K562 (cell line): ENCODE data around the gene ZNF490. TPM values are rescaled to one million over a fixed set of nuclear protein-coding genes. Genes with fewer than 3 reads are reported as not detected.

Source experiments
- CBFA2T3 ChIP-seq: fragments of 450-650 bp; IDR thresholded peaks from 2 replicates; pipeline ENCODE4 v1.6.1; 2017
- FOS ChIP-seq: IDR thresholded peaks from 3 replicates; pipeline ENCODE4 v1.6.1; 2011; ENCODE audit not compliant: insufficient read length; ENCODE audit errors: extremely low read depth
- FOXO4 ChIP-seq: fragments of 450-650 bp; formaldehyde crosslinking; IDR thresholded peaks from 2 replicates; pipeline ENCODE4 v1.4.0; 2020; ENCODE audit warnings: mild to moderate bottlenecking, moderate library complexity
- IRF9 ChIP-seq: fragments of 450-650 bp; IDR thresholded peaks from 2 replicates; pipeline ENCODE4 v1.6.1; 2016; ENCODE audit warnings: missing biosample characterization, missing genetic modification characterization
- KLF16 ChIP-seq: IDR thresholded peaks from 2 replicates; pipeline ENCODE4 v1.6.1; 2016; ENCODE audit warnings: antibody characterized with exemption
- MEF2A ChIP-seq: IDR thresholded peaks from 2 replicates; pipeline ENCODE4 v1.6.1; 2011; ENCODE audit warnings: low read depth, mild to moderate bottlenecking, low read length, moderate library complexity; ENCODE audit not compliant: control insufficient read depth
- MYC ChIP-seq, 2 experiments: fragments of 250-450 bp in 1 of 2; sonication (Bioruptor Pico) in 1 of 2; IDR thresholded peaks; 2 replicates each; pipeline versions ENCODE4 v1.5.1 to v1.6.1; 2012 to 2021; ENCODE audit warnings: low read depth in 2 of 2, borderline replicate concordance in 1 of 2, improper control_type of control experiment in 1 of 2, low read length in 1 of 2, mild to moderate bottlenecking in 1 of 2, moderate library complexity in 1 of 2
- NFIC ChIP-seq: fragments of 450-650 bp; IDR thresholded peaks from 2 replicates; pipeline ENCODE4 v1.6.1; 2017; ENCODE audit warnings: mild to moderate bottlenecking, inconsistent platforms
- SMAD1 ChIP-seq: fragments of 150-350 bp; IDR thresholded peaks from 2 replicates; pipeline ENCODE4 v1.6.1; 2014; ENCODE audit warnings: low read length, low read depth; ENCODE audit not compliant: partially characterized antibody
- SREBF2 ChIP-seq: sonication (generic); formaldehyde crosslinking; IDR thresholded peaks from 2 replicates; pipeline ENCODE4 v1.4.0; 2020; ENCODE audit warnings: mild to moderate bottlenecking, missing genetic modification reagents
- ZBTB11 ChIP-seq, 3 experiments: fragments of 200-800 bp in 1 of 3; fragments of 250-450 bp in 1 of 3; fragments of 450-650 bp in 1 of 3; sonication (Bioruptor Pico) in 1 of 3; sonication (Bioruptor generic) in 1 of 3; formaldehyde crosslinking in 1 of 3; IDR thresholded peaks; 2 replicates each; pipeline versions ENCODE4 v1.6.1 to v1.8.0; 2016 to 2022; ENCODE audit warnings: mild to moderate bottlenecking in 2 of 3, missing genetic modification characterization in 2 of 3, missing compliant biosample characterization in 1 of 3, moderate library complexity in 1 of 3
- ZNF165 ChIP-seq: fragments of 250-450 bp; sonication (Bioruptor Pico); IDR thresholded peaks from 2 replicates; pipeline ENCODE4 v1.4.0; 2020; ENCODE audit warnings: borderline replicate concordance
- ZNF408 ChIP-seq: fragments of 250-450 bp; sonication (Bioruptor Pico); IDR thresholded peaks from 2 replicates; pipeline ENCODE4 v1.4.0; 2020; ENCODE audit warnings: low read depth, mild to moderate bottlenecking, moderate library complexity
- ZNF79 ChIP-seq: fragments of 250-450 bp; sonication (Bioruptor Pico); IDR thresholded peaks from 2 replicates; pipeline ENCODE4 v1.4.0; 2020; ENCODE audit warnings: low read depth, mild to moderate bottlenecking, moderate library complexity
- polyA plus RNA-seq, 8 experiments: library from polyadenylated mRNA; depleted of rRNA in 4 of 8; stranded (reverse) in 5 of 8; unstranded in 3 of 8; fragments of >200 nt; fragmentation: Nextera tagmentation in 2 of 8; fragmentation: Illumina TruSeq in 1 of 8; extraction: Ambion mirVana in 2 of 8; extraction: Trizol in 1 of 8; gene quantifications; 2 replicates each; pipeline versions ENCODE4 v1.2.1 to v1.2.3, GENCODE V29; 2011 to 2014; ENCODE audit warnings: inconsistent platforms in 1 of 8, missing spikeins in 1 of 8
- total RNA-seq, 7 experiments: library from RNA; depleted of rRNA in 6 of 7; stranded (reverse); fragments of >200 nt in 6 of 7; fragmentation: Illumina TruSeq in 2 of 7; extraction: Trizol in 2 of 7; gene quantifications; 2 replicates each; pipeline versions ENCODE4 v1.2.1 to v1.2.3, GENCODE V29; 2011 to 2021; ENCODE audit warnings: low replicate concordance in 1 of 7
- TF ChIP-seq, protein P1 (sequence below), 2 experiments: fragments of 150-350 bp in 1 of 2; IDR thresholded peaks; 2 replicates each; pipeline ENCODE4 v1.6.1; 2012 to 2016; ENCODE audit warnings: low read depth in 2 of 2, low read length in 2 of 2, mild to moderate bottlenecking in 1 of 2, moderate library complexity in 1 of 2
- TF ChIP-seq, protein P2 (sequence below): fragments of 450-650 bp; IDR thresholded peaks from 2 replicates; pipeline ENCODE4 v1.6.1; 2017; ENCODE audit warnings: antibody characterized with exemption

ZNF490 gene
- total and polyA plus RNA-seq, 9 of the 15 experiments (the other 6 are each of a cell fraction or from before 2014, with no cell fraction given), result 0.90 to 8.3 (median 4.4) TPM

DNA sequence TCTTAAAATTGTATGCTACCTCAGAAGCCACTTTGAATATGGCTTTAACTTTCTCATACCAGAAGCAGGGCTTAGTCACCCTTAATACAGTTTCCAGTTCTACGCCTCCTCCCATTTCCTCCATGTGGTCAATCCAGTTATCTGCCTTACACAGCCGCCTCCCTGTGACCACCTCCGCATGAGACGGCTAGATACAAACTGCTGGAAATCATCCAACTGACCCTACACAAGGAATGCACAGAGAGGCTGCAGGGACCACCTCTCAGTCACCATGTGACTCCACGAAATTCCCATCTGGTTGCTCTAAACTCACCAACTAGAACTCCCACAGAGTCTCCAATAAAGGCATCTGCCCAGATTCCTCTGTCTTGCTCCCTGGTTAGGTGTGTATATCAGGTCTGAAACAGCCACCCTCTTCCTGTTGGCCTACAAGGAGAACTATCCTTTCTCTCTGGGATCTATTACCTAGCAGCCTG is 66.2 kb downstream of the ZNF490 start (continued):
- TF ChIP-seq, protein P1, sequence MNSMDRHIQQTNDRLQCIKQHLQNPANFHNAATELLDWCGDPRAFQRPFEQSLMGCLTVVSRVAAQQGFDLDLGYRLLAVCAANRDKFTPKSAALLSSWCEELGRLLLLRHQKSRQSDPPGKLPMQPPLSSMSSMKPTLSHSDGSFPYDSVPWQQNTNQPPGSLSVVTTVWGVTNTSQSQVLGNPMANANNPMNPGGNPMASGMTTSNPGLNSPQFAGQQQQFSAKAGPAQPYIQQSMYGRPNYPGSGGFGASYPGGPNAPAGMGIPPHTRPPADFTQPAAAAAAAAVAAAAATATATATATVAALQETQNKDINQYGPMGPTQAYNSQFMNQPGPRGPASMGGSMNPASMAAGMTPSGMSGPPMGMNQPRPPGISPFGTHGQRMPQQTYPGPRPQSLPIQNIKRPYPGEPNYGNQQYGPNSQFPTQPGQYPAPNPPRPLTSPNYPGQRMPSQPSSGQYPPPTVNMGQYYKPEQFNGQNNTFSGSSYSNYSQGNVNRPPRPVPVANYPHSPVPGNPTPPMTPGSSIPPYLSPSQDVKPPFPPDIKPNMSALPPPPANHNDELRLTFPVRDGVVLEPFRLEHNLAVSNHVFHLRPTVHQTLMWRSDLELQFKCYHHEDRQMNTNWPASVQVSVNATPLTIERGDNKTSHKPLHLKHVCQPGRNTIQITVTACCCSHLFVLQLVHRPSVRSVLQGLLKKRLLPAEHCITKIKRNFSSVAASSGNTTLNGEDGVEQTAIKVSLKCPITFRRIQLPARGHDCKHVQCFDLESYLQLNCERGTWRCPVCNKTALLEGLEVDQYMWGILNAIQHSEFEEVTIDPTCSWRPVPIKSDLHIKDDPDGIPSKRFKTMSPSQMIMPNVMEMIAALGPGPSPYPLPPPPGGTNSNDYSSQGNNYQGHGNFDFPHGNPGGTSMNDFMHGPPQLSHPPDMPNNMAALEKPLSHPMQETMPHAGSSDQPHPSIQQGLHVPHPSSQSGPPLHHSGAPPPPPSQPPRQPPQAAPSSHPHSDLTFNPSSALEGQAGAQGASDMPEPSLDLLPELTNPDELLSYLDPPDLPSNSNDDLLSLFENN (IDR thresholded peaks at IDR 0.05; ENCODE audit: low read depth in 2 of 2, low read length in 2 of 2), result peak in 1 of 2 experiments; percentile 95; a peak in 2 of 4 replicates
- no peak for TF ChIP-seq SREBF2
- peak; percentile 98 for TF ChIP-seq CBFA2T3
- TF ChIP-seq MYC (IDR thresholded peaks at IDR 0.05; ENCODE audit: low read depth, low read length), result peak; percentile 91
- no peak for TF ChIP-seq MYC (CRISPR knock-in tag; IDR thresholded peaks at IDR 0.05; ENCODE audit: borderline replicate concordance, low read depth)
- TF ChIP-seq SMAD1, result peak; percentile 89
- 0 out of 2 replicates have a peak, but pooled peaks have one; percentile 7 for TF ChIP-seq MEF2A
- peak; percentile 99 for TF ChIP-seq NFIC
- TF ChIP-seq, protein P2, sequence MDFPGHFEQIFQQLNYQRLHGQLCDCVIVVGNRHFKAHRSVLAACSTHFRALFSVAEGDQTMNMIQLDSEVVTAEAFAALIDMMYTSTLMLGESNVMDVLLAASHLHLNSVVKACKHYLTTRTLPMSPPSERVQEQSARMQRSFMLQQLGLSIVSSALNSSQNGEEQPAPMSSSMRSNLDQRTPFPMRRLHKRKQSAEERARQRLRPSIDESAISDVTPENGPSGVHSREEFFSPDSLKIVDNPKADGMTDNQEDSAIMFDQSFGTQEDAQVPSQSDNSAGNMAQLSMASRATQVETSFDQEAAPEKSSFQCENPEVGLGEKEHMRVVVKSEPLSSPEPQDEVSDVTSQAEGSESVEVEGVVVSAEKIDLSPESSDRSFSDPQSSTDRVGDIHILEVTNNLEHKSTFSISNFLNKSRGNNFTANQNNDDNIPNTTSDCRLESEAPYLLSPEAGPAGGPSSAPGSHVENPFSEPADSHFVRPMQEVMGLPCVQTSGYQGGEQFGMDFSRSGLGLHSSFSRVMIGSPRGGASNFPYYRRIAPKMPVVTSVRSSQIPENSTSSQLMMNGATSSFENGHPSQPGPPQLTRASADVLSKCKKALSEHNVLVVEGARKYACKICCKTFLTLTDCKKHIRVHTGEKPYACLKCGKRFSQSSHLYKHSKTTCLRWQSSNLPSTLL, result no peak
- TF ChIP-seq FOS, result no peak
- TF ChIP-seq ZNF79 (CRISPR knock-in tag), result no peak
- no peak for TF ChIP-seq ZNF408
- no peak for TF ChIP-seq ZNF165 (CRISPR knock-in tag)
- TF ChIP-seq FOXO4 (CRISPR knock-in tag), result no peak
- TF ChIP-seq ZBTB11 (CRISPR knock-in tag; IDR thresholded peaks at IDR 0.05), result peak in 1 of 3 experiments; percentile 58; a peak in 1 of 6 replicates
- peak; percentile 95 for TF ChIP-seq KLF16
- TF ChIP-seq IRF9 (tag), result no peak
